GM12801 (cell line): ENCODE results near the gene KSR2.

ENCODE experiments used
- TF ChIP-seq, protein P1 (sequence below): IDR thresholded peaks from one replicate; pipeline ENCODE4 v1.5.1; 2011; ENCODE audit warnings: control low read depth; ENCODE audit not compliant: insufficient read length; ENCODE audit errors: extremely low read depth

Gene KSR2

DNA sequence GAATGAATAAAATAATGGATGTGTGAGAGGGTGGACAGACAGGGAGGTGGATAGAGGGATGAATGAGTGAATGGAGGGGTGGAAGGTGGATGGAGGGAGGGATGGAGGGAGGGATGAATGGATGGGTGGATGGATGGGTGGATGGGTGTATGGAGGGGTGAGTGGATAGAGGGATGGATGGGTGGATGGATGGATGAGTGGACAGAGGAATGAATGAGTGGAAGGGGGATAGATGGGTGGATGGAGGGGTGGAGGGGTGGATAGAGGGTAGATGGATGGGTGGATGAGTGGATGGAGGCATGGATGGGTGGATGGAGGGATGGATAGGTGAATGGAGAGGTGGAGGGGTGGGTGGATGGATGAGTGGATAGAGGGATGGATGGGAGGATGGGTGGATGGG is 559.5 kb downstream of the KSR2 start:
- TF ChIP-seq, protein P1, sequence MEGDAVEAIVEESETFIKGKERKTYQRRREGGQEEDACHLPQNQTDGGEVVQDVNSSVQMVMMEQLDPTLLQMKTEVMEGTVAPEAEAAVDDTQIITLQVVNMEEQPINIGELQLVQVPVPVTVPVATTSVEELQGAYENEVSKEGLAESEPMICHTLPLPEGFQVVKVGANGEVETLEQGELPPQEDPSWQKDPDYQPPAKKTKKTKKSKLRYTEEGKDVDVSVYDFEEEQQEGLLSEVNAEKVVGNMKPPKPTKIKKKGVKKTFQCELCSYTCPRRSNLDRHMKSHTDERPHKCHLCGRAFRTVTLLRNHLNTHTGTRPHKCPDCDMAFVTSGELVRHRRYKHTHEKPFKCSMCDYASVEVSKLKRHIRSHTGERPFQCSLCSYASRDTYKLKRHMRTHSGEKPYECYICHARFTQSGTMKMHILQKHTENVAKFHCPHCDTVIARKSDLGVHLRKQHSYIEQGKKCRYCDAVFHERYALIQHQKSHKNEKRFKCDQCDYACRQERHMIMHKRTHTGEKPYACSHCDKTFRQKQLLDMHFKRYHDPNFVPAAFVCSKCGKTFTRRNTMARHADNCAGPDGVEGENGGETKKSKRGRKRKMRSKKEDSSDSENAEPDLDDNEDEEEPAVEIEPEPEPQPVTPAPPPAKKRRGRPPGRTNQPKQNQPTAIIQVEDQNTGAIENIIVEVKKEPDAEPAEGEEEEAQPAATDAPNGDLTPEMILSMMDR: no peak

DNA sequence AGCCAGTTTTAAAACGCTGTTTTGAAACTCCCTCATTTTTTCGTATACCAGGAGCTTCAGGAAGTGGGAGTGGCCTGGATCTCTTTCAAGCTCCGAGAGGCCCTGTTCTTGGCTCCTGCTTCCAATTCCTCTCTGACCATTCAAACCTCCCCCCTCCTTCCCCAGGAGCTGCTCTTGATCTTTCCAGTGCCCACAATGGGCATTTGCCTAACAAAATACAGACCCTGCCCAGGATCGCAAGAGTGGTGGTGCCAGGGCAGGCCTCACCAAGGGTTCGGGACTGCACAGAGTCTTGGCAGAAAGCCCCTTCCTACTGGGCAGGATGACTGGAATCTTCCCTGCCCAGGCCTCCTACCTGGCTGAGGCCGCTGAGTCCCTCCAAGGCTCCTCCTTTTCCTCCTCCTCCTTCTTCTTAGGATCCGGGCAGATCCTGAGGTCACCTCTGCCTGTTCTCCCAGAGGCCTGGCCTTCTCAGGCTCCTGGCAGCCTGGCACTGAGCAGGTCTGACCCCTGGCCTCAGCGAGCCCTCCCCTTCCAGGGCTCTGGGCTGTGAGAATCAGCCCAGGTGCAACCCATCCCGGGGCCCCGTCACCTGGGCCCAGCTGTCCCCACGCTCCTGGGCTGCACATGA is 560.5 kb downstream of the KSR2 start:
- TF ChIP-seq, protein P1: no peak

DNA sequence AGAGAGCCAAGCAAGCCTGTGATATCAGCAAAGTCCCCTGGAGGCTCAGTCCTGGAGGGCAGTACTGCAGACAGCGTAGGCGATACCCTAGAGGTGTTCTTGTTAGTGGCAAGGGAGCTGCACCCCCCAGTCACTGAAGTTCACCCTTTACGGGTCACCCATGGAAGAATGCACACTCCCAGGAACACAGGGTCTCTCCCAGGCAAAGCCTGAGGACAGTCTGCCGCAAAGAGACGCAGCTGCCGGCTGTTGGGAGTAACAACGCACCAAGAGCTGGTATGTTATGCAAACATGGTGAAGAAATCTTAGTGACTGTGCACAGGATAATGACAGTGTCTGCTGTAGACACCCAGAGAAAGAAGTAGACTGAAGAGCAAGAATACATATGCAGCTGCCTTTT is 563.9 kb downstream of the KSR2 start:
- TF ChIP-seq, protein P1: no peak

DNA sequence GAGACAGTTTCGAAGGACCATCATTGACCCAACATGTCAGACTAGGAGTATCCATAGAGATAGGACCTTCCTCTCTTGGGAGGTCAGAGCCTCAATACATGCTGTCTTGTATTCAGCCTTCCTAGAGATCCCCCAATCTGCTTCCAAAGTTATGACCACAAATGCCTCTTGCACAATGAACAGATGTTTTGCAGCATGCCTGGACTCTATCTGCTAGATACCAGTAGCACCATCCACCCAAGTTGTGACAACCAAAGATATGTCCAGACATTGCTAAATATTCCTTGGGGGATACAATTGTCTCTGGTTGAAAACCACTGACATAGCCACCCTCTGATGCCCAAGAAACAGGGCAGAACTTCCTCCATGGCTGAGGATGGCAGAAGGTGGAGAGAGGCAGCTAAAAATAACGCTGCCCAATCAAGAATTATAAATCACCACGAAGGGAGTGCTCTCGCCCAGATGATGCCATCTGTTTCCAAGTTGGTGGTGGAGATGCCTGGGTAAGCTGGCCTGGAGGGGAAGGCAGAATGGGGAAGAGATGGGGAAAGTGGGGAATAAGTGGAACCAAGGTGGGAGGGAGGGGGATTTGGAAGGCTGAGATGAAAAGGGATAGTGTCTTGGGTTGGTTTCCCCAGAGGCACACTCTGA is 564.5 kb downstream of the KSR2 start:
- TF ChIP-seq, protein P1: no peak

DNA sequence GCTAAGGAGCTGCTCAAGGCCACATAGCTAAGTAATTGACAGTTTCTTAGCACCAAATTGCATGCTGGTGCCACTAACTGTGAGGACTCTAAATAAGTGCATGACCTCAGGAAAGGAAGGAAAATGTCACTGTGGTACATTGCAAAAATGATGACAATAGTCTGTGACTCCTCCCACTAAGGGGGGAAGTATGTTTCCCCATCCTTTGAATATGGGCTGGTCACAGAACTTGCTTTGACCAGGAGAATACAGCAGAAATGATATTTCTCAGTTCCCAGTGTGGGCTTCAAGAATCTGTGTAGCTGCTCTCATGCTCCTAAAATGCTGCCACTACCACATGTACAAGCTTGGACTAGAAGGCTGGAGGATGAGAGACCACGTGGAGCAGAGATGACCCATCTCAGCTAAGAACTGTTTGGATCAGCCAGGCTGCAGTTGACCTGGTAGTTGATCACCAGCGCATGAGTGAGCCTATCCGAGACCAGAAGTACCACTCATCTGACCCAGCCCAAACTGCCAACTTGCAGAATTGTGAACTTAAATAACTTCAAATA is 565.1 kb downstream of the KSR2 start:
- TF ChIP-seq, protein P1: no peak
